SW 1271 (cell line): ENCODE results near the gene CD28.

Experiments
- DNase-seq, 2 experiments: peaks; one replicate each; lab custom pipeline; 2025; lab: John Stamatoyannopoulos, UW

Gene CD28

GRCh38 chr2:203715744-203716143, 9.3 kb downstream of the CD28 start:
- DNase-seq = no peak

GRCh38 chr2:203718087-203718486, 11.6 kb downstream of the CD28 start:
- DNase-seq = no peak

GRCh38 chr2:203719456-203720410, 13.3 kb downstream of the CD28 start:
- DNase-seq = no peak

GRCh38 chr2:203720915-203721672, 14.7 kb downstream of the CD28 start:
- no peak for DNase-seq

- DNase-seq = no peak
These were observed 15.4 kb downstream of the CD28 start for GRCh38 chr2:203721781-203722300.

GRCh38 chr2:203722411-203722810, 16.0 kb downstream of the CD28 start:
- DNase-seq = no peak

GRCh38 chr2:203728321-203728720, 21.9 kb downstream of the CD28 start:
- DNase-seq = no peak

- DNase-seq = no peak
These were observed 23.8 kb downstream of the CD28 start for GRCh38 chr2:203730076-203730729.

GRCh38 chr2:203730883-203731282, 24.4 kb downstream of the CD28 start:
- no peak for DNase-seq

GRCh38 chr2:203732092-203732952, 25.9 kb downstream of the CD28 start:
- no peak for DNase-seq

GRCh38 chr2:203732953-203733510, 26.6 kb downstream of the CD28 start:
- no peak for DNase-seq

- DNase-seq = no peak
These were observed 27.2 kb downstream of the CD28 start for GRCh38 chr2:203733684-203734083.

- no peak for DNase-seq
These were observed 28.0 kb downstream of the CD28 start for GRCh38 chr2:203734276-203734983.

GRCh38 chr2:203737360-203737759, 30.9 kb downstream of the CD28 start:
- no peak for DNase-seq

- no peak for DNase-seq
These were observed 32.9 kb downstream of the CD28 start for GRCh38 chr2:203739351-203739750.

GRCh38 chr2:203740871-203741281, 34.4 kb downstream of the CD28 start:
- no peak for DNase-seq

GRCh38 chr2:203741566-203741965, 35.1 kb downstream of the CD28 start:
- no peak for DNase-seq

GRCh38 chr2:203743441-203743981, 37.1 kb downstream of the CD28 start:
- DNase-seq = no peak

GRCh38 chr2:203744091-203744490, 37.7 kb downstream of the CD28 start:
- no peak for DNase-seq

GRCh38 chr2:203745267-203745666, 38.8 kb downstream of the CD28 start:
- DNase-seq = no peak
